Activated naive CD8-positive, alpha-beta T cell treated with anti-CD3 and anti-CD28 coated beads, Interleukin-2, amount 50 U/mL, for 24 hours (primary cell): Measurements from ENCODE around the gene SIPA1L3.

Experiments used
- ATAC-seq: fragments of 150-1000 bp; cut with Tn5 transposase; one replicate; pipeline ENCODE4 v1.10.0; 2021
- DNase-seq: peaks from one replicate; pipeline ENCODE4 v3.0.0; 2021
- H3K27ac Mint-ChIP-seq: one replicate; pipeline ENCODE4 v1.8.0; 2021; ENCODE audit warnings: mild to moderate bottlenecking, mixed read lengths
- H3K27me3 Mint-ChIP-seq: one replicate; pipeline ENCODE4 v1.8.0; 2021; ENCODE audit warnings: mixed read lengths
- H3K36me3 Mint-ChIP-seq: one replicate; pipeline ENCODE4 v1.8.0; 2021; ENCODE audit warnings: low read depth, mixed read lengths
- H3K4me1 Mint-ChIP-seq: one replicate; pipeline ENCODE4 v1.8.0; 2021; ENCODE audit warnings: mixed read lengths
- H3K4me3 Mint-ChIP-seq: one replicate; pipeline ENCODE4 v1.8.0; 2021; ENCODE audit warnings: mild to moderate bottlenecking, moderate library complexity, mixed read lengths
- H3K9me3 Mint-ChIP-seq: one replicate; pipeline ENCODE4 v1.8.0; 2021; ENCODE audit warnings: mixed read lengths

The SIPA1L3 gene

DNA sequence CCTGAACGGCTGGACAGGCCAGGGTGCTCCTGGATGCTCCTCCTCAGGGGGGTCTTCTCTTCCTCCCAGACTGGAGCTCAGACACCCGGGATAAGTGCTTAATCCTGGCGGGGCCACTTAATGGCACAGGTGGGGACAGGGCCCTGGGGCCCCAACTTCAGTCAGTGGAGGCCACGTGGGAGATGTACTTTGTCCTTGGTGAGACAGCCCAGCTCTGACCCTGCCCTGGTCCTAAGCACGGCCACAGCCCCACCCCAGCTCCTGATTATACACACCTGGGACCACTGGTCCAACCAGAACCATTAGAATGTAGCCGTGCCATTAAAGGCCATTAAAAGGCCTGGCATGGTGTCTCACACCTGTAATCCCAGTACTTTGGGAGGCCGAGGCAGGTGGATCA is 341.4 kb downstream of the SIPA1L3 start:
- H3K36me3 Mint-ChIP-seq: no peaks in the 10 kb centered on the region
- no peaks in the 10 kb centered on the region for H3K9me3 Mint-ChIP-seq
- H3K27me3 Mint-ChIP-seq: peaks cover 11% of the 10 kb centered on the region
- H3K4me3 Mint-ChIP-seq: no peak overlapping the region
- no peak overlapping the region for H3K27ac Mint-ChIP-seq
- ATAC-seq: no peak
- DNase-seq: no peak
- H3K4me1 Mint-ChIP-seq: peaks cover 9% of the 10 kb centered on the region

DNA sequence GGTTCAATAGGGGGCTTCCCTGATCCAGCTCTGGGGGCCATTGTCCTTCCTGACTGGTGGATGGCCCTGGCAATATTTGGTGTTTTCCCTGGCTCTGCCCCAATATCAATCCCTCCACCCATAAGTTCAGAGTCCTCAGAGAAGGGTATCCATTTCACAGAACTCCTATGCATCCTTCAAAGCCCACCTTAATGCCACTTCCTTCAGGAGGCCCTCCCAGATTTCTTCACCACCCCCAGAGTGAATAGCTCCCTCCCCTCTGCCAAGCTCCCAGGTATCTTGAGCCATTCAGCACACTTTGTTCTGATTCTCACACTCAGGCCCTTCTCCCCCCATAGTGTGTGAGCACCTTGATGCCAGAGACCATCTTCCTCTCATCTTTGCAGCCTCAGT is 343.4 kb downstream of the SIPA1L3 start:
- ATAC-seq: no peak
- Mint-ChIP-seq H3K27ac (no peak overlapping the region), H3K9me3 (no peaks in the 10 kb centered on the region), H3K36me3 (no peaks in the 10 kb centered on the region), H3K4me1 (peaks cover 11% of the 10 kb centered on the region), H3K4me3 (no peak overlapping the region), H3K27me3 (peaks cover 13% of the 10 kb centered on the region)
- no peak for DNase-seq

DNA sequence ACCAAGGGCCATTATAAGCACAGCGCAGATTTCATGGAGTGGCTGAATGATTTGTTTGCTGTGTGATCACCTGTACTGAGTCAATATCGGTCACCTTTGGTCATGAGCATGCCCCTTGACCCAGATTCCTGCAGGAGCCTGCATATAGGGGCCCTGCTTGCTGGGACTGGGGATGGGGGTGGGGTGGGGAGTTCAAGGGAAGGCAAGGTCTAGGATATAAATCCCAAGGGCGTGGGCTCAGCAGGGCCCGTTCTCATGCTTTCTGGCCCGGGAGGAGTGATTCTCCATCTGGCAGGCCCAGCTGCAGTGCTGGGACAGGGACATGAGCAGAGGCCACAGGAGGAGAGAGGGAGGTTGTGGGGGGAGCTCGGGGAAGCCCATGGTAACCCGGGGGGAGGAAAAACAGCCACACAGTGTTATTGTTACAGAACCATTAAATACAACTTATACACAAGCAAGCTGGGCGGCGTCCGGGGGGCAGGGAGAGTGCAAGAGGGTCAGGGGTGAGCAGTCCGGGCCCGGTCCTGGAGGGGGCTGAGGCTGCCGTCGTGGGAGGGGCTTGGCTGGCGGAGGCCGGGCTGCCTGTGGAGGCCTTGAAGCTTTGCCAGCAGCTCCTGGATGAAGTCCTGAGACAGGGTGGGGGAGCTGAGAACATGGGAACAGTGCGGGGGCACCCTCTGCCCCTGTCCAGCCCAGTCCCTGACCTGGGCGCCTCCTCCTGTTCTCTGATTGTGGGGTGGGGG is 344.0 kb downstream of the SIPA1L3 start:
- Mint-ChIP-seq H3K36me3 (no peaks in the 10 kb centered on the region), H3K4me3 (no peak overlapping the region), H3K9me3 (no peaks in the 10 kb centered on the region), H3K27me3 (peaks cover 16% of the 10 kb centered on the region), H3K27ac (no peak overlapping the region), H3K4me1 (peaks cover 11% of the 10 kb centered on the region)
- DNase-seq (no peak), ATAC-seq (no peak)

DNA sequence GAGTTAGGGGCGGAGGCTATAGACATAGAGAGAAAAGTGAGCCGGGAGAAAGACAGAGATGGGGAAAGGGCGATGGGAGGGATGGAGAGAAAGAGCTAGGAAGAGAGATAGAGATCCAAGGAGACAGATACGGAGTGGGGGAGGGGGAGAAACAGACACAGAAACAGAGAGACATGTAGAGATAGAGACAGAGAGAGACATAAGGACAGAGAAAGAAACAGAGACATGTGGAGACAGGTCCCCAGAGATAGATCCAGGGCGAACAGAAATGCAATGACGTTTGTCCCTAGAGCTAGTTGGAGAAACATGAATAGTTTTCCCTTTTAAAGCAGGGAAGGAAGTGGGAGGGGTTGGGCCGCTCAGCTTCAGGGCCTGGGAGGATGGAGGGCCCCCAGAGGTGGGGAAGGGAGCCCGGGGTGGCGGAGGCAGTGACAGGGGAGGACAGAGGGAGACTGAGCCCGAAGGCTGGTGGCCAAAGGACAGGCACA is 344.6 kb downstream of the SIPA1L3 start:
- ATAC-seq (no peak), DNase-seq (no peak)
- no peaks in the 10 kb centered on the region for H3K36me3 Mint-ChIP-seq
- no peaks in the 10 kb centered on the region for H3K9me3 Mint-ChIP-seq
- peaks cover 16% of the 10 kb centered on the region for H3K27me3 Mint-ChIP-seq
- H3K4me3 Mint-ChIP-seq: no peak overlapping the region
- H3K27ac Mint-ChIP-seq: no peak overlapping the region
- peaks cover 12% of the 10 kb centered on the region for H3K4me1 Mint-ChIP-seq

DNA sequence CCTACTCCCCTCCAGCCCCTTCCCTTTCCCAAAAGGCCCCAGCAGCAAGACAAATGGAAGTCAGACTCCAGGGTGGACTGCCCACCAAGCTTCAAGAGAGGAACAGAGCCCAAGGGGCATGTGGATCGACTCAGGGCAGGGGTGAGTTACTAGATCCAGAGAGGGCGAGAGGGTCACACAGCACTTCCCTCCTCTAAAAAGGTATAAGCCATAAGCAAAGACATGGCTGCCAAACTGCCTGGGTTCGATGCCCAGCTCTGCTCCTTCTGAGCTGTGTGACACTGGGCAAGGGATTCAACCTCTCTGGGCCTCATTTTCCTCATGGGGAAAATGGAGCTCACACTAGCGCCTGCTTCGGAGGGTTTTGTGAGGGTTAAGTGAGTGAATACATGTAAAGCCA is 345.4 kb downstream of the SIPA1L3 start:
- Mint-ChIP-seq H3K9me3 (no peaks in the 10 kb centered on the region), H3K4me1 (peaks cover 17% of the 10 kb centered on the region), H3K27ac (no peak overlapping the region), H3K36me3 (no peaks in the 10 kb centered on the region), H3K4me3 (no peak overlapping the region), H3K27me3 (peaks cover 23% of the 10 kb centered on the region)
- DNase-seq (no peak), ATAC-seq (no peak)

DNA sequence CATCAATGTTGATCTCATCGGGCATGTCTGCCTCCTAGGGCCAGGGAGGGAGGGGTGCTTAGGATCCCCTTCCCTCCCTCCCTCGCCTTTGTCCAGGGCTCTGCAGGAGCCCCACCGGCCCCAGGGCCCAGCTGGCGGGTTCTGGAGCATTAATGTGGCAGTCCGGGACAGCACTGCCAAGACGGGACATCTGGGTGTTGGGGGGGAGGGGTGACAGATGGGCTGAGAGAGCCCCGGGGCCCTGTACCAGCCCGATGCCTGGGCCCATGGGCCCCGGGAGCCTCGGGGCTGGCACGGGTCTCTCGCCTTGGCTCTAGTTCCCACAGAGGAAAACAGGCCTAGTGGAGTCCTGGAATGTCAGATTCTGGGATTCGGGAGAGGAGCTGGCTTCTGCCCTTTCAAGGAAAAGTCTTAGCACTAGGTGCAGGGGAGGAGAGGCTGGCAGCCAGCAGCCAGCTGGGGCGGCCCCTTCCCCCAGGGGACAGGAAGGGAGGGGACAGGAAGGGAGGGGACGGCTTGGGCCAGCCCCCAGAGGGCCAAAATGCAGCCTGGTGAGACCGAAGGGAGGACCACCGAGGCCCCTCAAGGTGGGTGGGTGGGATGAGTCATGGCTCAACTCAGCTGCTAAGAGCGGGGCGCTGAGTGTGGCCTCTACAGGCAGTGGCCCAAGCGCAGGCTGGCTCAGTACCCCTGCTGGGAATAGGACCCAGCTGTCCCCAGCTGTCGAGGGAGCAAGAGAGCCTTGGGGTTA is 346.1 kb downstream of the SIPA1L3 start:
- no peak overlapping the region for H3K27ac Mint-ChIP-seq
- peaks cover 17% of the 10 kb centered on the region for H3K4me1 Mint-ChIP-seq
- peaks cover 25% of the 10 kb centered on the region for H3K27me3 Mint-ChIP-seq
- DNase-seq (no peak), ATAC-seq (peak; percentile 35)
- no peak overlapping the region for H3K4me3 Mint-ChIP-seq
- no peaks in the 10 kb centered on the region for H3K36me3 Mint-ChIP-seq
- no peaks in the 10 kb centered on the region for H3K9me3 Mint-ChIP-seq

DNA sequence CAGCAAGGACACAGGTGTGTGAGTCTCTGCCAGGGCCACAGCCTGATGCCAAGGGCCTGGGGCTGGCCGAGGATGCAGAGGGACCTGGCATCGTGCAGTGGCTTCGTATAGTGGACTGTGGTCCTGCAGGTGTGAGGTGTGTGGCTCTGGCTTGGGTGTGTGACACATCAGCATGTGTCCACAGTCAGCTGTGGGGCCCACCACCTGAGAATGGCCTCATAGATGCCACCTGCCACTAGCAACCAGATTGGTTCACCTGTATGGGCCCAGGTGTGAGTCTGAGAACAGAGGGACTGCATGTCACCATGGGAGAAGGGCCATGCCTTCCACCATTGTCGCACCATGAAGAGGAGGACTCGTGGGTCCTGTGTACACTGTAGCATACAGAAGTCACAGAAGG is 346.8 kb downstream of the SIPA1L3 start:
- Mint-ChIP-seq H3K27me3 (peaks cover 25% of the 10 kb centered on the region), H3K9me3 (no peaks in the 10 kb centered on the region), H3K36me3 (no peaks in the 10 kb centered on the region), H3K4me1 (peaks cover 17% of the 10 kb centered on the region), H3K4me3 (no peak overlapping the region), H3K27ac (no peak overlapping the region)
- ATAC-seq (no peak), DNase-seq (no peak)

DNA sequence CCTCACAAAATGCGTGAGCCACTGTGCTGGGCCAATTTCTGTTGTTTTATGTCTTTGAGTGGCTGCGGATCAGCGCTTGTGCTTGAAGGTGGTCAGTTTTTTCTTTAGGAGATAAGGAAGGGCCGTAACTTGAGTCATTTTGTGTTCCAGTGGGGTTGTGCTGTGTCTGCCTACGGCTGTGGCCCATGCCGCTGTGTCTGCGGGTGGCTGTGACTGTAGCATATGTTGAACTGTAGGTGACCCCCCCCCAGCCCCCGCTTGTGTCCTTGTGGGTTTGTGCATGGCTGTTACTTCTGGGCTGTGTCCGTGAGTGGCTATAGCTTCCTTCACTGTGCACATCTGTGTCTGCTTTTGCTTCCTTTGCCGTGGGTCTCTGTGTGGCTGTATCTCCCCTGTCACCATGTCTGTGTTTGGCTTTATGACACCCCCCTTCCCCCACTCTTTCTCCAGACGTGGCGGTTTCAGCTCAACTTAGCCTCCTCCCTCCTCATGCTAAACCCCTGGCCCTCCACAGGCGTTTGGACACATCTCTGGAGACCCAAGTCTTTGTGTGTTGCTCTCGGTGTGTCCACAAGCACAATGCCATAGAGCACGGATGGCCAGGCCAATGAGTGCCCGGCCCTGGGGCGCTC is 348.5 kb downstream of the SIPA1L3 start:
- no peak for DNase-seq
- Mint-ChIP-seq H3K36me3 (no peaks in the 10 kb centered on the region), H3K9me3 (no peaks in the 10 kb centered on the region), H3K4me3 (peak overlapping the region; percentile 5), H3K27ac (peak overlapping the region; percentile 27), H3K4me1 (peaks cover 21% of the 10 kb centered on the region), H3K27me3 (peaks cover 25% of the 10 kb centered on the region)
- no peak for ATAC-seq
